SKM-1 treated with dmso at 0.1 percent for 144 hours (cell line): ENCODE results near the gene KRTAP9-4.
"Not testable (repeated sequence)": the region's sequence is repeated elsewhere in the genome, so short reads cannot be mapped to it uniquely, and the experiment has no call there.

Source experiments
- DNase-seq: peaks from one replicate; lab custom pipeline; 2025; ENCODE audit not compliant: unreplicated experiment; lab: John Stamatoyannopoulos, UW

KRTAP9-4 gene, protein sequence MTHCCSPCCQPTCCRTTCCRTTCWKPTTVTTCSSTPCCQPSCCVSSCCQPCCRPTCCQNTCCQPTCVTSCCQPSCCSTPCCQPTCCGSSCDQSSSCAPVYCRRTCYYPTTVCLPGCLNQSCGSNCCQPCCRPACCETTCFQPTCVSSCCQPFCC

DNA sequence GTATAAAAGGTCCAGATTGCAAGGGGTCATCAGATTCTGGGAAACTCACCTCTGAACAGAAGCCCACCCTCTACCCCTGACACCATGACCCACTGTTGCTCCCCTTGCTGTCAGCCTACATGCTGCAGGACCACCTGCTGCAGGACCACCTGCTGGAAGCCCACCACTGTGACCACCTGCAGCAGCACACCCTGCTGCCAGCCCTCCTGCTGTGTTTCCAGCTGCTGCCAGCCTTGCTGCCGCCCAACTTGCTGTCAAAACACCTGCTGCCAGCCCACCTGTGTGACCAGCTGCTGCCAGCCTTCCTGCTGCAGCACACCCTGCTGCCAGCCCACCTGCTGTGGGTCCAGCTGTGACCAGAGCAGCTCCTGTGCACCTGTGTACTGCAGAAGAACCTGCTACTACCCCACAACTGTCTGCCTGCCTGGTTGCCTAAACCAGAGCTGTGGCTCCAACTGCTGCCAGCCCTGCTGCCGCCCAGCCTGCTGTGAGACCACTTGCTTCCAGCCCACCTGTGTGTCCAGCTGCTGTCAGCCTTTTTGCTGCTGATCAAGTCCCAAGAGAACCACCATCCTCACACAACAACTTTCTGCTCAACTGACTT, at the start of gene KRTAP9-4:
Gene KRTAP9-4 (plus strand): TSS at position 51 of the 604 bp plus-strand sequence. CDS start 34 bp downstream, at position 85.
- DNase-seq, result not testable (repeated sequence)

GRCh38 chr17:41211845-41212466, 37.5 kb upstream of the KRTAP9-4 start:
- no peak for DNase-seq

DNA sequence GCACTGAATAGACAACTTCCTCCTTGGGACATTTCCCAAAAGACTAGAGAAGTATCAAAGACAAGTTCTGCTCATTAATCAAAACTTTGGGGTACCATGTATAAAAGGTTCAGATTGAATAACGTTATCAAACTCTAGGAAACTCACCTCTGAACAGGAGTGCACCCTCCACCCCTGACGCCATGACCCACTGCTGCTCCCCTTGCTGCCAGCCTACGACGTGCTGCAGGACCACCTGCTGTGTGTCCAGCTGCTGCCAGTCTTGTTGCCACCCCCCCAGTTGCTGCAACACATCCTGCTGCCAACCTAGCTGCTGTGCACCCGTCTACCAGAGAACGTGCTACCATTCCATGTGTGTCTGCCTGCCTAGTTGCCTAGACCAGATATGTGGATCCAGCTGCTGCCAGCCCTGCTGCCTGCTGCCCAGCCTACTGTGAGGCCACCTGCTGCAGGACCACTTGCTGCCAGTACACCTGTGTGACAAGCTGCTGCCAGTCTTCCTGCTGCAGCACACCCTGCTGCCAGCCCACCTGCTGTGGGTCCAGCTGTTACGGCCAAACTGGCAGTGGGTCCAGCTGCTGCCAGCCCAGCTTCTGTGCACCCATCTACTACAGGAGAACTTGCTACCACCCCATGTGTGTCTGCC, 36.8 kb upstream of the KRTAP9-4 start:
- no peak for DNase-seq

GRCh38 chr17:41215681-41216080, 33.8 kb upstream of the KRTAP9-4 start:
- DNase-seq, result no peak

GRCh38 chr17:41223821-41224220, 25.7 kb upstream of the KRTAP9-4 start:
- DNase-seq, result no peak

- DNase-seq, result no peak
These were observed 23.4 kb upstream of the KRTAP9-4 start for GRCh38 chr17:41226051-41226450.

- DNase-seq, result not testable (repeated sequence)
These were observed 22.8 kb upstream of the KRTAP9-4 start, which contains the start of gene KRTAP9-2 for GRCh38 chr17:41226598-41227095. KRTAP9-2 (plus strand) TSS chr17:41226648; CDS start chr17:41226655, 7 bp downstream.

- DNase-seq, result no peak
These were observed 19.4 kb upstream of the KRTAP9-4 start for GRCh38 chr17:41230094-41230493.

GRCh38 chr17:41231731-41232130, 17.8 kb upstream of the KRTAP9-4 start:
- no peak for DNase-seq

DNA sequence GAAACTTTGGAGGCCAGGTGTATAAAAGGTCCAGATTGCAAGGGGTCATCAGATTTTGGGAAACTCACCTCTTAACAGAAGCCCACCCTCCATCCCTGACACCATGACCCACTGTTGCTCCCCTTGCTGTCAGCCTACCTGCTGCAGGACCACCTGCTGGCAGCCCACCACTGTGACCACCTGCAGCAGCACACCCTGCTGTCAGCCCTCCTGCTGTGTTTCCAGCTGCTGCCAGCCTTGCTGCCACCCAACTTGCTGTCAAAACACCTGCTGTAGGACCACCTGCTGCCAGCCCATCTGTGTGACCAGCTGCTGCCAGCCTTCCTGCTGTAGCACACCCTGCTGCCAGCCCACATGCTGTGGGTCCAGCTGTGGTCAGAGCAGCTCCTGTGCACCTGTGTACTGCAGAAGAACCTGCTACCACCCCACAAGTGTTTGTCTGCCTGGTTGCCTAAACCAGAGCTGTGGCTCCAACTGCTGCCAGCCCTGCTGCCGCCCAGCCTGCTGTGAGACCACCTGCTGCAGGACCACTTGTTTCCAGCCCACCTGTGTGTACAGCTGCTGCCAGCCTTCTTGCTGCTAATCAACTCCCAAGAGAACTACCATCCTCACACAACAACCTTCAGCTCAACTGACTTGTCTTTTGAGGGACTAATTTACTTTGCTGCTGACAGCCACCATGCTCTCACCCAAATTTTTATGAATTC, 16.9 kb upstream of the KRTAP9-4 start, which contains the start of gene KRTAP9-3:
Gene KRTAP9-3 (plus strand): TSS at position 51 of the 707 bp plus-strand sequence. CDS start 53 bp downstream, at position 104.
- DNase-seq, result not testable (repeated sequence)

- DNase-seq, result not testable (repeated sequence)
These were observed 12.4 kb upstream of the KRTAP9-4 start for GRCh38 chr17:41237116-41237515.

GRCh38 chr17:41237949-41238437, 11.5 kb upstream of the KRTAP9-4 start, which contains the start of gene KRTAP9-8:
KRTAP9-8 (plus strand) TSS chr17:41237999; CDS start chr17:41238052, 53 bp downstream.
- not testable (repeated sequence) for DNase-seq

GRCh38 chr17:41246995-41247787, 2.3 kb upstream of the KRTAP9-4 start:
- not testable (repeated sequence) for DNase-seq

DNA sequence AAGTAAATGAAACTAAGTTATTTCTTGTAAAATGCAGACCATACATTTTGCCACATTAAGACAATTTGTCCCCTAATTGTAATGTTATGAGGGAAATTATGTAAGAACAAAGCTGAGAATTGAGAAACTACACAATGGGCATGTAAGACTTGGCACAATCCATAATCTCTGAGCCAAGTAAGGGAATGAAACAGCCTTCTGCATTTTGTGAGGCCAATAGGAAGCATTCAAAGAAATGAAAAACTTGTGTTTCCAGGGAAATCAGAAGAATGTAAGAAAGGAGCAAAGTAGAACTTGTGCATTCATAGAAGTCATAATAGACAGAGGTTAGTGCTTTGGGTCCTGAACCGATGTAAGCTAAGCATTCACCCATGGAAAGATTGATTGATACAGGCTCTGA, 1.8 kb downstream of the KRTAP9-4 start:
- DNase-seq, result no peak

DNA sequence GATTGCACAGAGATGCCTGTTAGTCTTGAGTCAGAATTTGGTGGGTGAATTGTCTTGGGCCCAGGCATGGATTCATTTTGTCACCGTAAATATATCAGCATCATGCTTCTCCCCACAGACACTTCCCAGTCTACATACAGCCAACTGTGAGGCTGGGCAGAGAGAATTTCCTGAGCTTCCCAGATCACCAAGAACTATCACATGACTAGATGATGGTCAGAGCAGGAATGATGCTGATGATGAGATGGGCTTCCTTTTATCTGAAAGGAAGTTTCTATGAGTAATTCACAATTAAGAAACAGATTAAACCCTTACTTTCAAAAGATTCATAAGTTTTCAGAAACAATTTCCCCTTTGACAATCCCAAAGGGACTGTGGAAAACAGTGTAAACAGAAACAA, 5.4 kb downstream of the KRTAP9-4 start:
- no peak for DNase-seq

DNA sequence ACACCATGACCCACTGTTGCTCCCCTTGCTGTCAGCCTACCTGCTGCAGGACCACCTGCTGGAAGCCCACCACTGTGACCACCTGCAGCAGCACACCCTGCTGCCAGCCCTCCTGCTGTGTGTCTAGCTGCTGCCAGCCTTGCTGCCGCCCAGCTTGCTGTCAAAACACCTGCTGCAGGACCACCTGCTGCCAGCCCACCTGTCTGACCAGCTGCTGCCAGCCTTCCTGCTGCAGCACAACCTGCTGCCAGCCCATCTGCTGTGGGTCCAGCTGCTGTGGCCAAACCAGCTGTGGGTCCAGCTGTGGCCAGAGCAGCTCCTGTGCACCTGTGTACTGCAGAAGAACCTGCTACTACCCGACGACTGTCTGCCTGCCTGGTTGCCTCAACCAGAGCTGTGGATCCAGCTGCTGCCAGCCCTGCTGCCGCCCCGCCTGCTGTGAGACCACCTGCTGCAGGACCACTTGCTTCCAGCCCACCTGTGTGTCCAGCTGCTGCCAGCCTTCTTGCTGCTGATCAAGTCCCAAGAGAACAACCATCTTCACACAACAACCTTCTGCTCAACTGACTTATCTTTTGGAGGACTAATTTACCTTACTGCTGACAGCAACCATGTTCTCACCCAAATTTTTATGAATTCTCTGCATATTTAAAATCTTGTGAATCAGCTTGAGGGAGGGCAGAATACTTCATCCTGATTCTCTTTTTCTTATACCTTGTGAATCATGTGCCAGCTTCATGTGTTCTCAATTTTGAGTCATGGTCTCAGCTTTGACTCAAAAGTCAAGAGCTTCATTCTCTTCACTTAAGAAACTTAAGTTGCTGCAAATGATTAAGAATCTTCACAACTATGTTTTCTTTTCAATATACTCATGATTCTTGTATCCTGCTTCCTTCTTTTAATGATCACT, 6.1 kb downstream of the KRTAP9-4 start, which contains the start of gene KRTAP9-9:
Gene KRTAP9-9 (plus strand): TSS at position 4 of the 910 bp plus-strand sequence.
- DNase-seq, result not testable (repeated sequence)

GRCh38 chr17:41256291-41256685, 6.8 kb downstream of the KRTAP9-4 start:
- no peak for DNase-seq

- DNase-seq, result no peak
These were observed 8.9 kb downstream of the KRTAP9-4 start for GRCh38 chr17:41258406-41258805.

DNA sequence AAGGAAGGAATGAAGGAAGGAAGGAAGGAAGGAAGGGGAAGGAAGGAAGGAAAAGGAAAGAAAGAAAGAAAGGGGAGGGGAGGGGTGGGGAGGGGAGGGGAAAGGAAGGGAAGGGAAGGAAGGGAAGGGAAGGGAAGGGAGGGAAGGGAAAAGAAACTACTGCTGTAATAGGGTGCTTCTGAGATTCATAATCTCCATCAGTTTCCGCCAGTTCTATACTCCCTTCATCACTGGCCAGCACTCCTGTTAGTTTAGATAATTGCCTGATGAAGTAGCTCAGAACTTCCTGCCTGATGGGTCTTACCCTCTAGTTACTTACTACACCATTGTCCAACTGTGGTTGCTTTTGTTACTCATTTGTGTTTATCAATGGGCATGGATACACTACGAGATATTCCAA, 13.7 kb downstream of the KRTAP9-4 start:
- DNase-seq, result no peak
